Measurements from ENCODE around the gene SYNJ2BP. TPM values are rescaled to one million over a fixed set of nuclear protein-coding genes. Genes with fewer than 3 reads are reported as not detected.

The SYNJ2BP gene, protein sequence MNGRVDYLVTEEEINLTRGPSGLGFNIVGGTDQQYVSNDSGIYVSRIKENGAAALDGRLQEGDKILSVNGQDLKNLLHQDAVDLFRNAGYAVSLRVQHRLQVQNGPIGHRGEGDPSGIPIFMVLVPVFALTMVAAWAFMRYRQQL
- 10 to 100 TPM; 50.6 to 64.8 (median 54.3) TPM for total RNA-seq
- 10 to 100 TPM; 11.6 to 13.6 TPM for polyA plus RNA-seq
- long read RNA-seq, donor 1, full-length matches to known transcripts = 37 of 40 reads
- long read RNA-seq, donor 1, partial matches to known transcripts = 0 of 40 reads
- long read RNA-seq, donor 1, other reads (novel, unspliced or antisense) = 3 of 40 reads
- long read RNA-seq, donor 2, full-length matches to known transcripts = 37 of 52 reads
- long read RNA-seq, donor 2, partial matches to known transcripts = 7 of 52 reads
- long read RNA-seq, donor 2, other reads (novel, unspliced or antisense) = 8 of 52 reads
- long read RNA-seq, donor 3, full-length matches to known transcripts = 42 of 65 reads
- long read RNA-seq, donor 3, partial matches to known transcripts = 0 of 65 reads
- long read RNA-seq, donor 3, other reads (novel, unspliced or antisense) = 23 of 65 reads

DNA sequence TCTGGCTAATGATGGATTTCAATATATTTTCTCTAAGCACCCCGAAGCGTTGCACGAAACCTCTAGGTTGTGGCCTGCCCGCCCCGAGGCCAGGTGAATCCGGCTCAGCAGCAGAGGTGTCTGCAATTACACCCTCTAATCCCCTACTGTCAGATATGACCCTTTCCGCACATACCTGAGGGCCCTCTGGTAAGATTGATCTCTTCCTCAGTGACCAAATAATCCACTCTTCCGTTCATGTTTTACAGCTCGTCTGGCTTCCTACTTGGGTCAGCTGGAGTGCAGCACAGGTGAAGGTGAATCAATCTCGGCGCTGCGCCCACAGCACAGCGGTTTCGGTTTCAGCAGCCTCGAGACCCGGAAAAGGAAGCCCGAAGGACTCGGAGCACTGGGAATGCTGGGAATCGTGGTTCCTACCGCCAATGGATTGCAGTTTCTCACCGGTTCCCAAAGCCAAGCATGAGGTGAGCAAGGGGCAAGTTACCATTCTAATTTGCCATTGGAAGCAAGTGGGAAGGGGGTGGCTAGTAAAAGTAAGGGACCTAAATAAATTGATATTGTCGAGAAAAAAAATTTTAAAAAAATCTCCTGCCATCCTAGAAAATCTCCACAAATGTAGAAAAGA is at the start of gene SYNJ2BP:
Gene SYNJ2BP (minus strand): TSS at position 366 of the 625 bp plus-strand sequence. CDS start 127 bp downstream, at position 239.
- peak; percentile 66 to 74 for DNase-seq
- Histone ChIP-seq H3K27ac (peak within 1 kb of the TSS in 8 of 10 donors; percentile 67 to 77 (median 72)), H3K27me3 (no peaks in the 10 kb centered on the region), H3K36me3 (peaks cover 0 to 14% (median 0%) of the 10 kb centered on the region in 9 donors), H3K4me1 (peaks cover 0 to 26% (median 17%) of the 10 kb centered on the region in 9 donors), H3K4me3 (peak within 1 kb of the TSS; percentile 68 to 84 (median 78)), H3K9me3 (no peaks in the 10 kb centered on the region)
- intact Hi-C loops (cut with DNase I) = no loop called here
- 1% methylated on average over 22 of the region's 22 CpGs for WGBS, 2 donors
- ATAC-seq = peak; percentile 90 to 99 (median 96)
- TF ChIP-seq CTCF (IDR thresholded peaks at IDR 0.05) = no peak

GRCh38 chr14:70454731-70455130 is 37.8 kb upstream of the SYNJ2BP start:
- ATAC-seq = no peak
- no peak for TF ChIP-seq CTCF (IDR thresholded peaks at IDR 0.05)
- intact Hi-C loops (cut with DNase I) = no loop called here
- H3K4me1 ChIP-seq = peaks cover 0 to 10% (median 0%) of the 10 kb centered on the region in 9 donors
- no peaks in the 10 kb centered on the region for H3K27me3 ChIP-seq
- H3K27ac ChIP-seq = no peak overlapping the region
- H3K4me3 ChIP-seq = no peak overlapping the region
- no peak for DNase-seq
- WGBS, 2 donors = 16 to 28% methylated on average over 1 of the region's 1 CpG
- H3K9me3 ChIP-seq = no peaks in the 10 kb centered on the region
- H3K36me3 ChIP-seq = no peaks in the 10 kb centered on the region

DNA sequence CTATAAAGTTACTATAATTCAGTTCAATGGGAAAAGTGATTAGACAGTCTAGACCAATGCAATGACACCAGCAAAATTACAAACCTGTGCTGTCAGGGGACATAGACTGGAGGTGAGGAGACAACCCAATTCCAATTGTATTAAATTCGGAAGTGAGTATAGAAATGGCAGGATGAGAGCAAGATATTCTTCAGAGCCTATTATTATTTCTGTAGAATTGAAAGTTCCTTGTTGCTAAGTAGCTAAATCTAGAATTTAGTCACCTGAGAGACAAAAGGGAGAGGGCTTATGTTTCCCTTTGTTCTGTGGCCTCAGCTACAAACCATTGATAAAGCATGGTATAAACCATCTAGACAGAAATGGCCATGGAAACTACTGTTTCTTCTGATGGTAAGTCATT is 35.0 kb upstream of the SYNJ2BP start, which contains the start of gene ADAM21:
Gene ADAM21 (plus strand): TSS at position 301 of the 400 bp plus-strand sequence. CDS start 5,326 bp downstream, outside the sequence.
- no peaks in the 10 kb centered on the region for H3K9me3 ChIP-seq
- 97 to 100% methylated on average over 1 of the region's 1 CpG for WGBS, 2 donors

More for the DNA sequence above, 35.0 kb upstream of the SYNJ2BP start, which contains the start of gene ADAM21:
- no peaks in the 10 kb centered on the region for H3K27me3 ChIP-seq
- H3K4me3 ChIP-seq = no peak within 1 kb of the TSS
- no peaks in the 10 kb centered on the region for H3K36me3 ChIP-seq
- ATAC-seq = no peak
- peaks cover 0 to 10% (median 0%) of the 10 kb centered on the region in 9 donors for H3K4me1 ChIP-seq
- intact Hi-C loops (cut with DNase I) = no loop called here
- no peak for DNase-seq
- no peak for TF ChIP-seq CTCF (IDR thresholded peaks at IDR 0.05)
- H3K27ac ChIP-seq = no peak within 1 kb of the TSS

All from heart right ventricle (tissue), 16 donors.